IMR-90 (cell line): ENCODE data around the gene SSR1. TPM values are rescaled to one million over a fixed set of nuclear protein-coding genes. Genes with fewer than 3 reads are reported as not detected.

Experiments
- ATAC-seq: fragments of 200-7000 bp; cut with Tn5 transposase; 2 replicates; pipeline ENCODE4 v1.9.1; 2020; ENCODE audit warnings: low read depth, mild to moderate bottlenecking, moderate library complexity
- BruUV-seq: library from RNA; stranded (reverse); fragments of 400-500 nt; replicated peaks from 2 replicates; lab custom pipeline; 2021; lab: Mats Ljungman, UMichigan
- CTCF ChIA-PET: fragments of 300-600 bp; formaldehyde crosslinking; extraction: SDS; loops from one replicate; lab custom pipeline; 2021; ENCODE audit warnings: antibody characterized with exemption; lab: Yijun Ruan, JAX
- POLR2A ChIA-PET: fragments of 300-600 bp; sonication (Branson Sonifier 250); formaldehyde crosslinking; loops from one replicate; lab custom pipeline; 2022; ENCODE audit warnings: antibody characterized with exemption; ENCODE audit not compliant: unreplicated experiment; lab: Charles Lee
- DNase-seq: peaks from one replicate; pipeline ENCODE4 v3.0.0; 2013
- H2AFZ ChIP-seq: replicated peaks from 2 replicates; pipeline ENCODE3; 2013; ENCODE audit warnings: low read length, mild to moderate bottlenecking; ENCODE audit not compliant: poor library complexity
- H2AK5ac ChIP-seq: 2 replicates; pipeline ENCODE4 v1.6.1; 2013; ENCODE audit warnings: low read depth, low read length, inconsistent platforms
- H2AK9ac ChIP-seq: replicated peaks from 2 replicates; pipeline ENCODE3; 2013; ENCODE audit warnings: mild to moderate bottlenecking, low read depth, low read length, moderate library complexity; ENCODE audit not compliant: poor library complexity
- H2BK120ac ChIP-seq: 2 replicates; pipeline ENCODE4 v1.6.1; 2013; ENCODE audit warnings: low read depth, low read length, inconsistent platforms
- H2BK15ac ChIP-seq: 3 replicates; pipeline ENCODE4 v1.6.1; 2013; ENCODE audit warnings: low read depth, low read length, inconsistent platforms
- H2BK20ac ChIP-seq: 2 replicates; pipeline ENCODE4 v1.6.1; 2013; ENCODE audit warnings: low read depth, mild to moderate bottlenecking, inconsistent platforms, low read length, moderate library complexity
- H2BK5ac ChIP-seq: 2 replicates; pipeline ENCODE4 v1.6.1; 2013; ENCODE audit warnings: mild to moderate bottlenecking, low read depth, low read length, inconsistent platforms; ENCODE audit not compliant: poor library complexity, severe bottlenecking
- H3K14ac ChIP-seq: replicated peaks from 2 replicates; pipeline ENCODE4 v1.6.1; 2013; ENCODE audit warnings: low read depth, low read length, inconsistent platforms
- H3K18ac ChIP-seq: 2 replicates; pipeline ENCODE4 v1.6.1; 2013; ENCODE audit warnings: low read depth, low read length, control low read depth
- H3K23ac ChIP-seq: 2 replicates; pipeline ENCODE4 v1.6.1; 2013; ENCODE audit warnings: low read depth, low read length, inconsistent platforms
- H3K27ac ChIP-seq: 2 replicates; pipeline ENCODE4 v1.5.1; 2013; ENCODE audit warnings: mild to moderate bottlenecking, control low read depth, low read length; ENCODE audit not compliant: insufficient read depth
- H3K27me3 ChIP-seq: 2 replicates; pipeline ENCODE4 v1.6.1; 2013; ENCODE audit warnings: low read length; ENCODE audit not compliant: control insufficient read depth, insufficient read depth
- H3K36me3 ChIP-seq: 2 replicates; pipeline ENCODE4 v1.6.1; 2013; ENCODE audit warnings: low read length, mixed read lengths; ENCODE audit not compliant: control insufficient read depth, insufficient read depth
- H3K4ac ChIP-seq: 2 replicates; pipeline ENCODE4 v1.6.1; 2013; ENCODE audit warnings: low read depth, low read length, inconsistent platforms
- H3K4me1 ChIP-seq: 2 replicates; pipeline ENCODE4 v1.6.1; 2013; ENCODE audit warnings: low read length, mixed read lengths; ENCODE audit not compliant: control insufficient read depth, insufficient read depth
- H3K4me2 ChIP-seq: 2 replicates; pipeline ENCODE4 v1.6.1; 2013; ENCODE audit warnings: low read depth, mild to moderate bottlenecking, control low read depth, low read length, moderate library complexity
- H3K4me3 ChIP-seq: 2 replicates; pipeline ENCODE4 v1.5.1; 2013; ENCODE audit warnings: low read depth, mild to moderate bottlenecking, control low read depth, low read length, moderate library complexity; ENCODE audit not compliant: insufficient read depth
- H3K56ac ChIP-seq: 2 replicates; pipeline ENCODE4 v1.6.1; 2013; ENCODE audit warnings: low read length, inconsistent platforms; ENCODE audit not compliant: insufficient read depth; ENCODE audit errors: extremely low read depth
- H3K79me1 ChIP-seq, 2 experiments: 2 replicates each; pipeline ENCODE4 v1.6.1; 2013; ENCODE audit warnings: low read length in 2 of 2, inconsistent platforms in 1 of 2, low read depth in 1 of 2
- H3K9ac ChIP-seq: 2 replicates; pipeline ENCODE4 v1.6.1; 2013; ENCODE audit warnings: low read depth, low read length, control low read depth
- H3K9me1 ChIP-seq: 2 replicates; pipeline ENCODE4 v1.6.1; 2013; ENCODE audit warnings: low read length, inconsistent platforms; ENCODE audit not compliant: insufficient read depth
- H3K9me3 ChIP-seq: 2 replicates; pipeline ENCODE4 v1.6.1; 2013; ENCODE audit warnings: low read length; ENCODE audit not compliant: control insufficient read depth, insufficient read depth
- H4K20me1 ChIP-seq: 2 replicates; pipeline ENCODE4 v1.6.1; 2013; ENCODE audit warnings: low read length, inconsistent platforms; ENCODE audit not compliant: insufficient read depth
- H4K5ac ChIP-seq: 2 replicates; pipeline ENCODE4 v1.6.1; 2013; ENCODE audit warnings: mild to moderate bottlenecking, low read depth, low read length, control low read depth
- H4K8ac ChIP-seq, 2 experiments: 2 replicates each; pipeline ENCODE4 v1.6.1; 2013; ENCODE audit warnings: low read depth in 2 of 2, low read length in 2 of 2, control low read depth in 1 of 2, inconsistent platforms in 1 of 2
- H4K91ac ChIP-seq: 2 replicates; pipeline ENCODE4 v1.6.1; 2013; ENCODE audit warnings: low read depth, low read length, inconsistent platforms; ENCODE audit not compliant: insufficient read depth
- CTCF ChIP-seq: conservative IDR thresholded peaks from 2 replicates; pipeline ENCODE4 v1.5.1; 2012; ENCODE audit warnings: mild to moderate bottlenecking, low read depth, low read length, improper control_type of control experiment
- RFX5 ChIP-seq: IDR thresholded peaks from 2 replicates; pipeline ENCODE4 v1.8.0; 2012; ENCODE audit warnings: low read depth, mild to moderate bottlenecking, low read length, moderate library complexity
- SMC3 ChIP-seq: fragments of 150-350 bp; IDR thresholded peaks from 2 replicates; pipeline ENCODE4 v1.6.1; 2016; ENCODE audit warnings: low read depth, mild to moderate bottlenecking, antibody characterized with exemption, low read length, moderate library complexity
- WGBS, 2 experiments: methylation state at CpG; one replicate each; pipeline versions ENCODE4 v1.1.5 to v1.1.7; 2013; ENCODE audit warnings: missing lambda C conversion rate in 2 of 2; ENCODE audit not compliant: insufficient read length in 1 of 2; ENCODE audit errors: extremely low coverage in 2 of 2; 5-methylcytosine and 5-hydroxymethylcytosine counted together
- dilution Hi-C: fragments of 300-500 bp; cut with HindIII; formaldehyde crosslinking; loops from one replicate; pipeline ENCODE4 v1.14.3; 2018; ENCODE audit warnings: low sequenced_read_pairs; ENCODE audit not compliant: unreplicated experiment
- in situ Hi-C: fragments of 300-500 bp; cut with MboI; formaldehyde crosslinking; loops from 3 replicates; pipeline ENCODE4 v1.14.3; 2019; ENCODE audit warnings: low sequenced_read_pairs, inconsistent platforms, mixed read lengths
- intact Hi-C: fragments of 100-400 bp; cut with micrococcal nuclease; formaldehyde crosslinking; loops from 2 replicates; pipeline ENCODE4 v1.10.0; 2022
- polyA plus RNA-seq, 3 experiments: library from polyadenylated mRNA; depleted of rRNA; stranded (reverse); fragments of >200 nt; gene quantifications; 2 replicates each; pipeline ENCODE4 v1.2.3, GENCODE V29; 2012; ENCODE audit warnings: low replicate concordance in 1 of 3
- total RNA-seq: library from RNA; depleted of rRNA; stranded (reverse); fragments of >200 nt; gene quantifications from 2 replicates; pipeline ENCODE4 v1.2.3, GENCODE V29; 2012

SSR1 gene
- total and polyA plus RNA-seq, 2 of the 4 experiments (the other 2 are of a cell fraction): 110 to 120 TPM

- no peak overlapping the region for H3K23ac ChIP-seq
- H3K9ac ChIP-seq: no peak overlapping the region
- H3K27ac ChIP-seq: no peak overlapping the region
- H3K36me3 ChIP-seq: peaks cover 9% of the 10 kb centered on the region
- ChIA-PET POLR2A (no interaction called here), CTCF (interaction anchor here (0.6 kb wide), 1 partner anchor 216 kb away, joined by 4 read pairs; no protein-coding TSS in a partner anchor)
- H4K20me1 ChIP-seq: no peaks in the 10 kb centered on the region
- H2AK5ac ChIP-seq: no peak overlapping the region
- no peak overlapping the region for H3K18ac ChIP-seq
- H3K4me2 ChIP-seq: no peak overlapping the region
- no peak overlapping the region for H2AFZ ChIP-seq
- no peak overlapping the region for H4K8ac ChIP-seq
- H3K56ac ChIP-seq: no peak overlapping the region
- H3K4me1 ChIP-seq: no peaks in the 10 kb centered on the region
- no TSS peak for BruUV-seq
- no peak overlapping the region for H2BK120ac ChIP-seq
- H4K5ac ChIP-seq: no peak overlapping the region
- H3K14ac ChIP-seq: no peak overlapping the region
- no peak overlapping the region for H2BK20ac ChIP-seq
- ATAC-seq (no peak), DNase-seq (no peak)
- intact Hi-C loops: no loop called here
- H4K91ac ChIP-seq: no peak overlapping the region
- no peak overlapping the region for H2BK15ac ChIP-seq
- no peaks in the 10 kb centered on the region for H3K27me3 ChIP-seq
- H3K79me1 ChIP-seq: no peaks in the 10 kb centered on the region; a peak in 1 of 4 replicates
- no peak overlapping the region for H2BK5ac ChIP-seq
- H2AK9ac ChIP-seq: no peak overlapping the region
- dilution Hi-C loops: no loop called here
- H3K9me1 ChIP-seq: no peaks in the 10 kb centered on the region
- 89% methylated on average over 8 of the region's 10 CpGs; no CpG with 5 or more reads in 1 of the 2 experiments for WGBS, 2 experiments
- no peak overlapping the region for H3K4ac ChIP-seq
- in situ Hi-C loops: loop anchor here (5.0 to 25.0 kb wide), 3 partner anchors 122 to 780 kb away; partner anchors contain the start of gene BLOC1S5
- no peaks in the 10 kb centered on the region for H3K9me3 ChIP-seq
- H3K4me3 ChIP-seq: no peak overlapping the region
- TF ChIP-seq SMC3 (no peak), CTCF (no peak), RFX5 (no peak)
Measured at GRCh38 chr6:7282097-7282906, 30.7 kb downstream of the SSR1 start.
